ENCODE measurements around the gene ZNF610. TPM values are rescaled to one million over a fixed set of nuclear protein-coding genes. Genes with fewer than 3 reads are reported as not detected.

The ZNF610 gene
- total RNA-seq, 1 experiment from 2014 or later = not detected

DNA sequence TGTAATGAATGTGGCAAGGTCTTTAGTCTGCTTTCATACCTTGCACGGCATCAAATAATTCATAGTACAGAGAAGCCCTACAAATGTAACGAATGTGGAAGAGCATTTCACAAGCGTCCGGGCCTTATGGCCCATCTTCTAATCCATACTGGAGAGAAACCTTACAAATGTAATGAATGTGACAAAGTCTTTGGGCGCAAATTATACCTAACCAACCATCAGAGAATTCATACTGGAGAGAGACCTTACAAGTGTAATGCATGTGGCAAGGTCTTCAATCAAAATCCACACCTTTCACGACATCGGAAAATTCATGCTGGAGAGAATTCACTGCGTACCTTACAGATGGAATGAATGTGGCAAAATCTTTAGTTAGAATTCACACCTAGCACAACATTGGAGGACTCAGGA lies 30.4 kb downstream of the ZNF610 start:
- ChIA-PET CTCF (no interaction called here), POLR2A (no interaction called here)
- Histone ChIP-seq H3K27me3 (ENCODE audit: control insufficient read depth, insufficient read depth, low read length) (no peaks in the 10 kb centered on the region), H3K4me3 (ENCODE audit: low read depth in 2 of 2, low read length in 2 of 2) (no peak overlapping the region), H3K36me3 (ENCODE audit: control insufficient read depth, insufficient read depth, low read length) (no peaks in the 10 kb centered on the region), H3K27ac (ENCODE audit: low read length) (no peak overlapping the region), H3K4me1 (ENCODE audit: control insufficient read depth, insufficient read depth, low read length) (no peaks in the 10 kb centered on the region), H3K9me3 (ENCODE audit: control insufficient read depth, insufficient read depth, low read depth, low read length) (peaks cover 15% of the 10 kb centered on the region; the same call in 1 of the 2 replicates)
- in situ Hi-C loops (cut with HindIII; ENCODE audit: low pct_unique_long_range_greater_than_20kb, low sequenced_read_pairs) = no loop called here
- DNase-seq (ENCODE audit: low read depth, low spot score) (no peak), ATAC-seq (no peak)
- intact Hi-C loops (cut with micrococcal nuclease; ENCODE audit: unreplicated experiment) = no loop called here
- TF ChIP-seq TCF7L2 (IDR thresholded peaks at IDR 0.05; ENCODE audit: low read depth, low read length) (no peak), POLR2AphosphoS5 (IDR thresholded peaks at IDR 0.05; ENCODE audit: low read depth, low read length) (no peak), CTCF (IDR thresholded peaks at IDR 0.05) (no peak), SIN3A (IDR thresholded peaks at IDR 0.05; ENCODE audit: borderline replicate concordance, insufficient read depth, low read depth, low read length) (no peak)
- TF ChIP-seq, protein P1, sequence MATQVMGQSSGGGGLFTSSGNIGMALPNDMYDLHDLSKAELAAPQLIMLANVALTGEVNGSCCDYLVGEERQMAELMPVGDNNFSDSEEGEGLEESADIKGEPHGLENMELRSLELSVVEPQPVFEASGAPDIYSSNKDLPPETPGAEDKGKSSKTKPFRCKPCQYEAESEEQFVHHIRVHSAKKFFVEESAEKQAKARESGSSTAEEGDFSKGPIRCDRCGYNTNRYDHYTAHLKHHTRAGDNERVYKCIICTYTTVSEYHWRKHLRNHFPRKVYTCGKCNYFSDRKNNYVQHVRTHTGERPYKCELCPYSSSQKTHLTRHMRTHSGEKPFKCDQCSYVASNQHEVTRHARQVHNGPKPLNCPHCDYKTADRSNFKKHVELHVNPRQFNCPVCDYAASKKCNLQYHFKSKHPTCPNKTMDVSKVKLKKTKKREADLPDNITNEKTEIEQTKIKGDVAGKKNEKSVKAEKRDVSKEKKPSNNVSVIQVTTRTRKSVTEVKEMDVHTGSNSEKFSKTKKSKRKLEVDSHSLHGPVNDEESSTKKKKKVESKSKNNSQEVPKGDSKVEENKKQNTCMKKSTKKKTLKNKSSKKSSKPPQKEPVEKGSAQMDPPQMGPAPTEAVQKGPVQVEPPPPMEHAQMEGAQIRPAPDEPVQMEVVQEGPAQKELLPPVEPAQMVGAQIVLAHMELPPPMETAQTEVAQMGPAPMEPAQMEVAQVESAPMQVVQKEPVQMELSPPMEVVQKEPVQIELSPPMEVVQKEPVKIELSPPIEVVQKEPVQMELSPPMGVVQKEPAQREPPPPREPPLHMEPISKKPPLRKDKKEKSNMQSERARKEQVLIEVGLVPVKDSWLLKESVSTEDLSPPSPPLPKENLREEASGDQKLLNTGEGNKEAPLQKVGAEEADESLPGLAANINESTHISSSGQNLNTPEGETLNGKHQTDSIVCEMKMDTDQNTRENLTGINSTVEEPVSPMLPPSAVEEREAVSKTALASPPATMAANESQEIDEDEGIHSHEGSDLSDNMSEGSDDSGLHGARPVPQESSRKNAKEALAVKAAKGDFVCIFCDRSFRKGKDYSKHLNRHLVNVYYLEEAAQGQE (IDR thresholded peaks at IDR 0.05; ENCODE audit: insufficient read depth in 1 of 2, low read depth in 2 of 2, low read length in 1 of 2) = no peak
- no TSS peak for BruUV-seq (replicated peaks)

- ChIA-PET POLR2A (interaction anchor here (0.5 kb wide), 1 partner anchor 129 kb away, joined by 6 read pairs; no protein-coding TSS in a partner anchor), CTCF (interaction anchor here (0.6 kb wide), 1 partner anchor 22 kb away, joined by 3 read pairs; no protein-coding TSS in a partner anchor)
- H3K27ac ChIP-seq (ENCODE audit: low read length) = peak within 1 kb of the TSS; percentile 89
- no peaks in the 10 kb centered on the region for H3K36me3 ChIP-seq (ENCODE audit: control insufficient read depth, insufficient read depth, low read length)
- no peaks in the 10 kb centered on the region for H3K4me1 ChIP-seq (ENCODE audit: control insufficient read depth, insufficient read depth, low read length)
- H3K9me3 ChIP-seq (ENCODE audit: control insufficient read depth, insufficient read depth, low read depth, low read length) = peaks cover 13% of the 10 kb centered on the region; the same call in 1 of the 2 replicates
- in situ Hi-C loops (cut with HindIII; ENCODE audit: low pct_unique_long_range_greater_than_20kb, low sequenced_read_pairs) = no loop called here
- peak within 1 kb of the TSS; percentile 73 to 91 for H3K4me3 ChIP-seq (ENCODE audit: low read depth in 2 of 2, low read length in 2 of 2)
- intact Hi-C loops (cut with micrococcal nuclease; ENCODE audit: unreplicated experiment) = no loop called here
- DNase-seq (ENCODE audit: low read depth, low spot score) (peak; percentile 43), ATAC-seq (peak; percentile 99)
- TF ChIP-seq, protein P1 (IDR thresholded peaks at IDR 0.05; ENCODE audit: insufficient read depth in 1 of 2, low read depth in 2 of 2, low read length in 1 of 2) = no peak
- TF ChIP-seq CTCF (IDR thresholded peaks at IDR 0.05) (no peak), POLR2AphosphoS5 (IDR thresholded peaks at IDR 0.05; ENCODE audit: low read depth, low read length) (peak; percentile 66)
- no peaks in the 10 kb centered on the region for H3K27me3 ChIP-seq (ENCODE audit: control insufficient read depth, insufficient read depth, low read length)
- BruUV-seq (replicated peaks) = TSS peak; percentile 93
These were observed 33.7 kb downstream of the ZNF610 start, which contains the start of gene ZNF880 for GRCh38 chr19:52369559-52370340. Gene ZNF880 (plus strand): TSS chr19:52369923. CDS start chr19:52369966, 43 bp downstream.

Data from Panc1 (cell line).